Adrenal gland (tissue), 5 donors: Measurements from ENCODE around the gene NCBP1.

Experiments used
- CTCF ChIP-seq, 6 experiments: fragments of 450-650 bp in 4 of 6; fragments of 200-600 bp in 2 of 6; sonication (generic) in 1 of 6; IDR thresholded peaks; 1 replicate in 5 of 6; 2 replicates in 1 of 6; pipeline versions ENCODE4 v1.5.1 to v1.8.0; 2016 to 2021; ENCODE audit warnings: antibody characterized with exemption in 6 of 6, mild to moderate bottlenecking in 2 of 6, moderate library complexity in 1 of 6
- POLR2A ChIP-seq, 2 donors: fragments of 450-650 bp; IDR thresholded peaks; one replicate each; pipeline ENCODE4 v1.6.1; 2017; ENCODE audit warnings: antibody characterized with exemption in 2 of 2, mild to moderate bottlenecking in 2 of 2, moderate library complexity in 1 of 2
- donor health status: DM: no; HTN: no; CAD: no.

- TF ChIP-seq CTCF (IDR thresholded peaks at IDR 0.05): no peak
- no peak for TF ChIP-seq POLR2A (IDR thresholded peaks at IDR 0.05)
Measured at GRCh38 chr9:97670586-97670985, 37.0 kb downstream of the NCBP1 start.
